ENCODE data around the gene FBF1.
A peak's percentile ranks its signal among the peaks of the same experiment; 100 is the strongest.
"Not testable (repeated sequence)": the region's sequence is repeated elsewhere in the genome, so short reads cannot be mapped to it uniquely, and the experiment has no call there.

The FBF1 gene, protein sequence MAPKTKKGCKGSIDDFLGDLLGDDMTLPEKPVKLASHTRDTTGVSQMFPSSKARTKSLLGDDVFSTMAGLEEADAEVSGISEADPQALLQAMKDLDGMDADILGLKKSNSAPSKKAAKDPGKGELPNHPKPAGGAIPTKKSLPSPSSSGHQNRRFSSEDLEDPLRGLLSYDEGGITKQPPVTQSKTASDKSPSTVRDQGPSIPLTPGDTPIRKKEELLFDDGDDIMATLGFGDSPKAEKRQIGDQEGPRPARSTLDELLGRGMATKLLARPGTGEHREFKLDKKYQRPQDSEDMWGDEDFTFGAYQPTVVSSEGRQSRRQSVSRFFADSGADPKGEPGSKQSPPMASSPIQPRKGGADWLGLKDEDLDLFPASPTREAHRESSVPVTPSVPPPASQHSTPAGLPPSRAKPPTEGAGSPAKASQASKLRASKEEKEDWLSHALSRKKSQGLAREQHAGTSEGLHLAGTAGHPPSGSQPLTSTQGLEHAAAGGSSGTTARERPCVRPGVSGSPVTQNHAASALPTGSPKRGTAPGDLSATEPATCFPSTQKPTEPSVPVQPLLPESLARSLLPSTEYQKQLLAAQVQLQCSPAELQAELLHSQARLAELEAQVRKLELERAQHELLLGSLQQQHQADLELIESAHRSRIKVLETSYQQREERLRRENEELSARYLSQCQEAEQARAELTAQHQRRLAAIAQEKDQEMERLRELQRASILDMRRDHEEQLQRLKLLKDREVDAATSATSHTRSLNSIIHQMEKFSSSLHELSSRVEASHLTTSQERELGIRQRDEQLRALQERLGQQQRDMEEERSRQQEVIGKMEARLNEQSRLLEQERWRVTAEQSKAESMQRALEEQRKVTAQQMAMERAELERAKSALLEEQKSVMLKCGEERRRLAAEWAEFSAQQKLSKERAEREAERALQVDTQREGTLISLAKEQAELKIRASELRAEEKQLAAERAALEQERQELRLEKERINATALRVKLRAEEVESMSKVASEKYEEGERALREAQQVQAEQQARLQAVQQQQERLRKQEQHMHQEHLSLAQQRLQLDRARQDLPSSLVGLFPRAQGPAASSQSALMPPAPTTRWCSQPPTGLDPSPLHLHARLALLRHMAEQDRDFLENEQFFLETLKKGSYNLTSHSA

DNA sequence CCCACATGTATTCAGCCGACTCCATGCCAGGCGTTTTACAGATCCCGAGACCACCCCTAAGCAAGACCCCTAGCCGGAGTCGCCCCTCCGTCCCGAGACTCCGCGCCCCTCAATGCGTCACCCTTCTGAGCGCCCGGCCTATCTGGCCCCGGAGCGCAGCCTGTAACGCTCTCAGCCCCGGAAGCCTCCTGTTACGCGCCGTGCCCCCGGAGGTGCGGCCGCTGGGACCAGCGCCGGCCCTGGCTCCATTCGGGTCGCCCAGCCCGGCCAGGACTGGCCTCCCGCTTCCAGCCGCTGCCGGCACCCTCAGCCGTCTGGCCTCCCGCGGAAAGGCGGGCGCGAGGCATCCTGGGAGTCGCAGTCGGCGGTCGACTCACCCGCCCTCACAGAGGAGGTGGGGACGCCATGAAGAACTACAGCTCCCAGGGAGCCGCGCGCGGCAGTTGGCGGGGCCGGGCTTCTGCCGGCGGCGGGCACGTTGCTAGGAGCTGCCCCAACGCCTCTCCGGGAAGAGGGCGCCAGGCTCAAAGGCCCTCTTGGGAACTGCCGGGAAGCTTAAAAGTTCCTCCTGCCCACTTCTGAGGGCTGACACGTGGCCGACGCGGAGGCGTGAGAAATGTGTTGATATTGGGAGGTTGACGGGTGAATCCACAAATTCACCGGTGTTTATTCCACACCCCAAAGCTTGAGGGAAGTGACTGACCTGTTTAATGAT, at the start of gene FBF1:
FBF1 (minus strand) TSS at position 316 of the 715 bp plus-strand sequence. CDS start 2,893 bp downstream, outside the sequence.
- DNase-seq = peak; percentile 59

DNA sequence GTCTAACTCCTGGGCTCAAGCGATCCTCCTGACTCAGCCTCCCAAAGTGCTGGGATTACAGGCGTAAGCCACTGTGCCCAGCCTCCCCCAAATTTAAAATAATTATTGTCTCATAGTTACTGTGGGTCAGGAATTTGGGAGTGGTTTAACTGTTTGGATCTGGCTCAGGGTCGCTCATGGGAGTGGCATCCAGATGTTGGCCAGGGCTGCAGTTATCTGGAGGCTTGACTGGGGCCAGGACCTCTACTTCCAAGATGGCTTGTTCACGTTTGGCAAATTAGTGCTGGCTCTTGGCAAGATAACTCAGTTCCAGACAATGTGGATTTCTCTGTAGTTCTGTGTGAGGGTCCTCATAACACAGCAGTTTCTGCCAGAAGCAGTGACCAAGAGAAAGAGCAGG, 46.2 kb upstream of the FBF1 start:
- DNase-seq = no peak

- no peak for DNase-seq
Observed at GRCh38 chr17:75985986-75986385, 45.1 kb upstream of the FBF1 start.

GRCh38 chr17:75983501-75984181, 42.8 kb upstream of the FBF1 start:
- no peak for DNase-seq

DNA sequence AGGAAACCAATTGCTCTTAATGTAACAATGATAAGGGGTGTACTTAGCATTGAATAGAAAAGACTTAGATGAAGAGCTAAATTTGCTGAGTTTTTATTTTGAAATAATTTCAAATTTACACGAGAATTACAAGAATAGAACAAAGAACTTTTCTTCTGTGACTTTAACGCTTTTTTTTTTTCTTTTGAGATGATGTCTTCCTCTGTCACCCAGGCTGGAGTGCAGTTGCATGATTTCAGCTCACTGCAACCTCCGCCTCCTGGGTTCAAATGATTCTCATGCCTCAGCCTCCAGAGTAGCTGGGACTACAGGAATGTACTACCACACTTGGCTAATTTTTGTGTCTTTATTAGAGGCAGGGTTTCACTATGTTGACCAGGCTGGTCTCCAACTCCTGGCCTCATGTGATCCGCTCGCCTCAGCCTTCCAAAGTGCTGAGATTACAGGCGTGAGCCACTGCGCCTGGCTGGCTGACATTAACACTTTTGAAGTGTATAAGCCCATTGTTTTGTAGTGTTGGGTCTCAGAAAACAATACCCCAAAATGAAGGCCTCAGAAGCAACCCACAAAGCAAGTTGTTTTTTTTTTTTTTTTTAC, 40.3 kb upstream of the FBF1 start:
- no peak for DNase-seq

GRCh38 chr17:75980188-75981018, 39.6 kb upstream of the FBF1 start:
- DNase-seq = peak; percentile 21

DNA sequence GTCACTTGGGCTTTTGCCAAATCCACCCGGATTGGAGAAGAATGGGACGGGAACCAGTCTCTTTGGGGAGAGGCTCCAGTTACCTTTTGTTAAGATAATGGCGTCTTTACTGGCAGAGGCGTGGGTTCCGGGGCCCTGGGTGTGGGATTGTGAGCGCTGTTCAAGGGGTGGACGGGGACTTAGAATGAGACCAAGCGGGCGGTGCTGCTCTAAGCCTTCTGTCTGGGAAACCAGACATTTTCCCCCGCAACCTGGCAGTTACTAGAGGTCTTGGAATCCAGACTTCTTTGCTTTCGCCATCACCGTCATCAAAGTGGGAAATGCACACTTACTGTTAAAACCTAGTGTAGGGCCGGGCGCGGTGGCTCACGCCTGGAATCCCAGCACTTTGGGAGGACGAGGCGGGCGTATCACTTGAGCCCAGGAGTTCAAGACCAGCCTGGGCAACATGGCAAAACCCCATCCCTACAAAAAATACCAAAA, 38.9 kb upstream of the FBF1 start:
- peak; percentile 90 for DNase-seq

- DNase-seq = peak; percentile 90
Observed at GRCh38 chr17:75978938-75979704, 38.3 kb upstream of the FBF1 start, which contains the start of the genes ACOX1 and TEN1. Gene ACOX1 (minus strand): TSS chr17:75979166. CDS start chr17:75979073, 93 bp downstream. Gene TEN1 (plus strand): TSS chr17:75979240. CDS start chr17:75986193, 6,953 bp downstream.

- DNase-seq = no peak
Observed at GRCh38 chr17:75976175-75976848, 35.5 kb upstream of the FBF1 start.

GRCh38 chr17:75975757-75976174, 34.9 kb upstream of the FBF1 start:
- DNase-seq = no peak

DNA sequence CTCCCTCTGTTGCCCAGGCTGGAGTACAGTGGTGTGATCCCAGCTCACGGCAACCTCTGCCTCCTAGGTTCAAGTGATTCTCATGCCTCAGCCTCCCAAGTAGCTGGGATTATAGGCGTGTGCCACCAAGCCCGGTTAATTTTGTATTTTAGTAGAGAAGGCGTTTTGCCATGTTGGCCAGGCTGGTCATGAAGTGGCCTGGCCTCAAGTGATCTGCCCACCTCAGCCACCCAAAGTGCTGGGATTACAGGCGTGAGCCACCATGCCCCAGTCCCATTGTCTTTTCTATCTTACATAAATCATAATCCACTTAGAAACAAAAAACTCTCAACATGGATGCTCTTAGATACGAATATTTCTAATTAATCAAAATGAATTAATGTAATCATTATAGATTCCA, 34.3 kb upstream of the FBF1 start:
- DNase-seq = not testable (repeated sequence)

- no peak for DNase-seq
Observed at GRCh38 chr17:75970626-75971025, 29.8 kb upstream of the FBF1 start.

DNA sequence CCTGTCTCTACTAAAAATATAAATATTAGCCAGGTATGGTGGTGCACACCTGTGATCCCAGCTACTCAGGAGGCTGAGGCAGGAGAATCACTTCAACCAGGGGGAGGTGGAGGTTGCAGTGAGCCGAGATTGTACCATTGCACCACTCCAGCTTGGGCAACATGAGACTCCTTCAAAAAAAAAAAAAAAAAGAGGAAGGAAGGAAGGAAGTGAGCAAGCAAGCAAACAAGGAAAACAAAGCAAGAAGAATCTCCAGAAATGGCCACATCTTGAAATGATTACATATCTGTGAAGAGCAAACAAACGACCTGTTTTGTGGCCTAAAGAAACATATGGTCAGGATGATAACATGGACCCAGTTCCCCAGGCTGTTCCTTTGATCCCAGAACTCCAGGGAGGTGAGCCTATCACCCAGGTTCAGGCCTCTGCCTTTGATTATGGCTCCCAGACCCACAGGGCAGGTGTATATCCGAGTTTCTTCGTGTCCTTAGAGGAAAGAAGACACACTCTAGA, 29.2 kb upstream of the FBF1 start:
- DNase-seq = no peak

- not testable (repeated sequence) for DNase-seq
Observed at GRCh38 chr17:75969044-75969443, 28.2 kb upstream of the FBF1 start.

DNA sequence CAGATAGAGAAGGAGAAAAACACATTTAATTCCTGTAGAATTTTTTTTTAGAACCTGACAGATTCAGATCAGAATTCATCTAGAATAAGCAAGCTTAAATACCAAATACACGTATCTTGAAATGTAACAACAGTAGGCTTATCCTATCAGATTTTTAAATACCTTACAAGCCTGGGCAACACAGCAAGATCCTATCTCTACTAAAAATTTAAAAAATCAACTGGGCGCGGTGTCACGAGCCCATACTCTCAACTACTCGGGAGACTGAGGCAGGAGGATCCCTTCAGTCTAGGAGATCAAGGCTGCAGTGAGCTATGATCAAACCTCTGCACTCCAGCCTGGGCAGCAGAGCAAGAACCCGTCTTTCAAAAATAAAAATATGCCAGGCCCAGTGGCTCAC, 24.6 kb upstream of the FBF1 start:
- no peak for DNase-seq

- no peak for DNase-seq
Observed at GRCh38 chr17:75959839-75960511, 19.1 kb upstream of the FBF1 start.

- DNase-seq = no peak
Observed at GRCh38 chr17:75959051-75959838, 18.4 kb upstream of the FBF1 start.

Measured in NCI-H2029 treated with DMSO at 0.1 percent for 48 hours (cell line).